Body of pancreas (tissue), 4 donors: ENCODE results near the gene CD1B.

Source experiments
- POLR2A ChIP-seq, 3 donors: fragments of 450-650 bp; IDR thresholded peaks; one replicate each; pipeline ENCODE4 v1.6.1; 2016; ENCODE audit warnings: antibody characterized with exemption in 3 of 3, mild to moderate bottlenecking in 2 of 3
- TF ChIP-seq, protein P1 (sequence below), 7 experiments: fragments of 450-650 bp in 4 of 7; fragments of 200-600 bp in 3 of 7; sonication (generic) in 3 of 7; IDR thresholded peaks; one replicate each; pipeline ENCODE4 v1.5.1; 2016 to 2019; ENCODE audit warnings: antibody characterized with exemption in 7 of 7

DNA sequence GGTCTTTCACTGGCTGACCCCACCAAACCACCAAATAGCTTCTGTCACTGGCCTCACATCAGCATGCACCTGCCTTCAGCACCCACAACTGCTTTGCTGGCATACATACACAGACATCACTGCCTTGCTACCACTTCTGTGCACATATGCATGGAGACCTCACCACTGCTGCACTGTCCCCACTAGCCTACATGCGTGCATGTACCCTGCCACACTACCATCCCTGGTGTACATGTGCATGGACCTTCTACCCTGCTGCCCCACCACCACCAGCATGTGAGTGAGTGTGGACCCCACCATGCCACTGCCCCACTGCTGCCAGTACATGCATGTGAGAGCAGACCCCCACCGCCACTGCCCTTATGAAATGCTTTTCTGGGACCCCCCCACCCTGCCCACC, 35.5 kb downstream of the CD1B start:
- TF ChIP-seq, protein P1, sequence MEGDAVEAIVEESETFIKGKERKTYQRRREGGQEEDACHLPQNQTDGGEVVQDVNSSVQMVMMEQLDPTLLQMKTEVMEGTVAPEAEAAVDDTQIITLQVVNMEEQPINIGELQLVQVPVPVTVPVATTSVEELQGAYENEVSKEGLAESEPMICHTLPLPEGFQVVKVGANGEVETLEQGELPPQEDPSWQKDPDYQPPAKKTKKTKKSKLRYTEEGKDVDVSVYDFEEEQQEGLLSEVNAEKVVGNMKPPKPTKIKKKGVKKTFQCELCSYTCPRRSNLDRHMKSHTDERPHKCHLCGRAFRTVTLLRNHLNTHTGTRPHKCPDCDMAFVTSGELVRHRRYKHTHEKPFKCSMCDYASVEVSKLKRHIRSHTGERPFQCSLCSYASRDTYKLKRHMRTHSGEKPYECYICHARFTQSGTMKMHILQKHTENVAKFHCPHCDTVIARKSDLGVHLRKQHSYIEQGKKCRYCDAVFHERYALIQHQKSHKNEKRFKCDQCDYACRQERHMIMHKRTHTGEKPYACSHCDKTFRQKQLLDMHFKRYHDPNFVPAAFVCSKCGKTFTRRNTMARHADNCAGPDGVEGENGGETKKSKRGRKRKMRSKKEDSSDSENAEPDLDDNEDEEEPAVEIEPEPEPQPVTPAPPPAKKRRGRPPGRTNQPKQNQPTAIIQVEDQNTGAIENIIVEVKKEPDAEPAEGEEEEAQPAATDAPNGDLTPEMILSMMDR (IDR thresholded peaks at IDR 0.05): no peak
- no peak for TF ChIP-seq POLR2A (IDR thresholded peaks at IDR 0.05)
